ENCODE measurements around the gene AGBL1.

AGBL1 gene

GRCh38 chr15:86903642-86904421, 824.2 kb downstream of the AGBL1 start:
- DNase-seq, result no peak

GRCh38 chr15:86905625-86906256, 826.1 kb downstream of the AGBL1 start:
- DNase-seq, result no peak

- no peak for DNase-seq
Measured at GRCh38 chr15:86906376-86906775, 826.7 kb downstream of the AGBL1 start.

- DNase-seq, result no peak
Measured at GRCh38 chr15:86911022-86911421, 831.4 kb downstream of the AGBL1 start.

DNA sequence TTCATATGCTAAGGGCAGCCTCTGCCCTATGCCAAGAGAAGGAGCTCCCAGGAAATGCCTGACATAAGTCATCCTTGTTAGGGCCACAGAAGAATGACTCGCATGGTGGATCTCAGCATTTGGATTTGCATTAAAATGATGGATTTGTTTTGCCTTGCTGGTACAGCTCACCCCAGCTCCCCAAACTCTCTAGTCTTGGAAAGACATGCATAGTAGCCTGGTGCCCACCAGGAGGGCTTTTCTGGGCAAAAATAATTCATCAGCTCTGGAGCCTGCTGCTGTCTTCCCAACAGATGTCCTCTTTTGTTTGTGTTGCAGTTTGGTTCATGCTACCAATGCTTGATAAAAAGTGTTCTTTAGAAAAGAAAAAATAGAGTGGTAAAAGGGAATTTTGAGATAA, 833.0 kb downstream of the AGBL1 start:
- no peak for DNase-seq

- peak; percentile 69 for DNase-seq
Measured at GRCh38 chr15:86915811-86916331, 836.2 kb downstream of the AGBL1 start.

GRCh38 chr15:86916671-86917360, 837.1 kb downstream of the AGBL1 start:
- peak; percentile 35 for DNase-seq

- no peak for DNase-seq
Measured at GRCh38 chr15:86917361-86917671, 837.6 kb downstream of the AGBL1 start.

DNA sequence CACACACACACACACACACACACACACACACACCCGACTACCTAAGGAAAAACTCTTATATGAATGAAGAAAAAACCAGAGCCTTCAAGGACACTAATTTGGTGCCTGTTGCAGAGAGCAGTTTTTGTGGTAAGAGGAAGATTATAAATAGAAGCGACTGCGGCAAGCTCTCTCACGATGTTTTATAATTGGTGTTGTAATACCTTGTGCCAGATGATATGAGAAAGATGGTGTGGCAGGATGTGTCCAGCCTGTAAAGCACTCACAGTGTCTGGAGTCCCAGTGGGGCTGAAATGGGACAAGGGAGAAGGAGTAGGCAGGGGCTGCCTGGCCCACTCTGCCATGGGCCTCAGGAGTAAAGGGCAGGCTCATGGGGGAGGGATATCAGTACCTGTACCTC, 839.9 kb downstream of the AGBL1 start:
- peak; percentile 21 for DNase-seq

GRCh38 chr15:86929461-86929860, 849.8 kb downstream of the AGBL1 start:
- no peak for DNase-seq

DNA sequence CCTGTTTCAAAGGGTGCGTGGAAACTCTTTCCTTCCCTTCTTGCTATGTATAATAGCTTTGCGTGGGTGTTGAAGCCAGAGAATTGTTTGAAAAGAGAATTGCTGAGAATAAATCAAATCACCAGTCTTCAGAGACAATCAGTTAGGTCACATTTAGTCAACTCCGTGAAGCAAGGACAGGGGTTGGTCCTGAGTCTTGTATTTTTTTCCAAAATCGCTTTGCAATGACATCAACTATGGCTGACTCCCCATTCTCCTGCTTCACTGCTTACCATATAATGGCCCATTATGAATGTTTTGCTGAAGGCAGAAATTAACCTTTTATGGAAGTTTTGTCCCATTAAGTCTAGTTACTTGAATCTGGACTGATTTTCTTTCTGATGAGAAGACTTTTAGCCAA, 852.8 kb downstream of the AGBL1 start:
- DNase-seq, result no peak

DNA sequence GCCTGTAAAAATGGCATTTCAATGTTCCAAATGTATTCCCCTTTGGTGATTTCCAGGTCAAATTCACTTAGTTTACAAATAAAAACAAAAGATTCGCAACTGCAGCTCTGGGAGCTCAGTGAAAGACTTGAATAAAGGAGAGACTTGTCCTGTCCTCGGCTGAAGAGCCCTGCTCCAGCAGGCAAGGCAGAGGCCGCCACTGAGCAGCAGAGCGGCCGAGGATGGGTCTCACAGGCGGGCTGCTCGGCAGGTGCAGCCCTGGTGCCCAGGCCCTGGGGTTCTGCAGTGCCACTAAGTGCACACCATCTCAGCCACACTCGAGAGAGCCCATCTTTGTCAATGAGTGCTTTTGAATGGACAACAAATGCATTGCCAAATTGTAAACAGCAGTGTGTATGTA, 856.2 kb downstream of the AGBL1 start:
- DNase-seq, result no peak

DNA sequence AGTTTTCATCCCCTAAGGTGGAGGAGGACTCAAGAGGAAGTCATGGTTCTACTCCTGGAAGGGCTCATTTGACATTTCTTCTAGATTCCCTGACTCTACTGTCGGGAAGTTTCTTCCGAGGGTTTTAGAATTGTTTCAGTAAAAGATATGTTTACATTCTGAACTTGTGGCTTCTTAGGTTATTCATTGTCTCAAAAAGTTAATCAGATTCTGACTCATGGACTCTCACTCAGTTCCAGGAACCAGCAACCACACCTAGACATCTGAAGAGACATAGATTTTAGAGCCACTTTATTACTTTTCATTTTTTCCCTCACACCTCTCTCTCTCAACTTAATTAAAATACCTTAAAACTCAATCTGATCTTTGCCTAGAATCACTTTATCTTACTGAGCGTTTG, 862.6 kb downstream of the AGBL1 start:
- no peak for DNase-seq

DNA sequence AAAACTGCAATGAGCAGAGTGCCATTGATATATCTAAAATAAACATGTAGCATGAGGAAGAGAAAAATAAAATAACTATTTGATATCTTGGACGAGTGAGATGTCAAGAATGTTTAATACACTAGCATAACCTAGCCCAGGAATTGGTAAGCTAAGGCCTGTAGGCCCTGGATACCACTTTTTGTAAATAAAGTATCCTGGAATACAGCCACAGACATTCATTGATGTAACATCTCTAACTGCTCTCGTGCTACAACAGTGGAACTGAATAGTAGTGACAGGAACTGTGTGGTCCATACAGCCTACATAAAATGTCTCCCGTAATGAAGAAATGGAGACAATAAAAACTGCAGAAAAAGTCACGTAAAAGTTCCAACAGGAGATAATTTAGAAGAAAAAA, 869.0 kb downstream of the AGBL1 start:
- no peak for DNase-seq

- DNase-seq, result no peak
Measured at GRCh38 chr15:86959254-86959653, 879.6 kb downstream of the AGBL1 start.

DNA sequence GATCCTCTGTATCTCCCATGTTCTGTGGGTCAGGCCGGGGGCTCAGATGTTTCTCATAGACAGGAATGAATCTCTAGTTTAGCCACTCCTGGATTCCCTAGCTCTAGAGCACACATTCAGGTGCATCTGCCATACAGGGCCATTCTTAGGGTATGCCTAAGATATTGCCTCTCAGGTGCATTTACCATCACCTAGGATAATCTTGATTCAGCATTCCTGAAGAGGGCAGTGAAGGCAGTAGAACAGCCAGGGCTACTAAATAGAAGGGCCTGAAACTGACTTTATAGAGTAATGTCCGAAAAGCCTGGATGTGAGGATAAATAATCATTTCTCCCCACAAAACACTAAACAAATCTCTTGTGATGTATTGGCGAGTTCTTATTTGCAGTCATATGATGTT, 882.0 kb downstream of the AGBL1 start:
- no peak for DNase-seq

- no peak for DNase-seq
Measured at GRCh38 chr15:86964271-86964670, 884.6 kb downstream of the AGBL1 start.

DNA sequence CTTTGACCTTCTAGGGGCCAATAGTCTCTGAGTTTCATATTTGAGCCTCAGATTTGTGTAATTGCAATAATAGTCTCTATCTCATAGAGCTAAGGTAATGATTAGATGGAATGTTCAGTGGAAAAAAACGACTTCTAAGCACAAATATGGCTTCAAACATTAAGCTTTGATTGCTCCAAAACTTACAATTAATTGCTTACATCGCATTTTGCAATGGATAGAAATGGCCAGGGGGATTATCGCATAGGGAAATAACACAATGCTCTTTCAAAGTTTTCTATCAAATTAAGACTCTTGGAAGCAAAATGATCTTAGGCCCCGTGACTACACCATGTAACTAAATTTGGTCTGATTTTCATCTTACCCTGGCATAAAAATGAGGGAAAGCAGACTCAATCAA, 888.6 kb downstream of the AGBL1 start:
- DNase-seq, result no peak

- DNase-seq, result no peak
Measured at GRCh38 chr15:86969364-86969763, 889.7 kb downstream of the AGBL1 start.

DNA sequence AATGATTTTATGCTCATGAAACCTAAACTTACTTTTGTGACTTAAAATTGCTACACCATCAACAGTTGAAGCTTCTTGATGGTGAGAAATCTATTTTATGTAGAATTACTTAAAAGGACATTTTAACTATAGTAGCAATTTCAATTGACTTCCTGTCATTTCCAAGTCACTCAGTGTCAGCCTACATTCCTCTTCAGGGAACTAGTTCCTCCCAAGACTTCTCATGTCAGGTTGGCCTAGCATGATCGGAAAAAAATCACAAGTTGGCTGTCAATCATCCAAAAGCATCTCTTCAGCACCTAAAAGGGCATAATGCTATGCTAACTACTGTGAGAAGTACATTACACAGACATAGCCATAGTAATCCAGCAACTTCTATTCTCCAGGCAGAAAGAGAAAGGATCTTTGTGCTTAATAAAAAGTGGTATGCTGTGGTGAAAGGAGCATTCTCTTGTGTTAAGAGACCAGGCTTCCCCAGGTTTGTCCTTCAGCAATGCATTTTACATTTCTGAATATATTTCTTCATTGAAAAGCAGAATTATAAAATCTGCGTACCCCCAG, 893.7 kb downstream of the AGBL1 start:
- DNase-seq, result no peak

DNA sequence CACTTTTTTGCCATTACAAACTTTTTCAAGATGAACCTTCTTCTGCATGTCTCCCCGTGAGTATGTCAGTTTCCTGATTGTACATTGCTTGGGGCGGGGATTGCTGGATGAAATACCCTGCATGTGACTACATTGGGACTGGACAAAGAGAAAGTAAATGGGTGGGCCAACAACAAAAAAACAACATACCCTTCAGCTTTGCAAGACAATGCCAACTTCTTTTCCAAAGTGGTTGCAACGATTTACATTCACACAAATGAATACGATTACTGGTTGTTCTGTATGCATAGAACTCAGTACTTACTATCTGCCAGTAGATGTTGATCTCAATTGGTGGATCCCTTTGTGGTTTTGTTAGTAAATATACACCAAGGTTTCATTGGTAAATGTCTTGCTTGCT, 908.4 kb downstream of the AGBL1 start:
- no peak for DNase-seq

- no peak for DNase-seq
Measured at GRCh38 chr15:87021751-87022150, 942.1 kb downstream of the AGBL1 start.

- no peak for DNase-seq
Measured at GRCh38 chr15:87031540-87032230, 952.0 kb downstream of the AGBL1 start.
